GM12874 (cell line): ENCODE measurements around the gene C4A.

Experiments
- CTCF ChIP-seq: IDR thresholded peaks from 2 replicates; pipeline ENCODE4 v1.5.1; 2011; ENCODE audit warnings: low read depth, mild to moderate bottlenecking, control low read depth, low read length, moderate library complexity; ENCODE audit not compliant: insufficient read depth

C4A gene

GRCh38 chr6:32047539-32047854, 65.6 kb downstream of the C4A start:
- TF ChIP-seq CTCF: no peak

DNA sequence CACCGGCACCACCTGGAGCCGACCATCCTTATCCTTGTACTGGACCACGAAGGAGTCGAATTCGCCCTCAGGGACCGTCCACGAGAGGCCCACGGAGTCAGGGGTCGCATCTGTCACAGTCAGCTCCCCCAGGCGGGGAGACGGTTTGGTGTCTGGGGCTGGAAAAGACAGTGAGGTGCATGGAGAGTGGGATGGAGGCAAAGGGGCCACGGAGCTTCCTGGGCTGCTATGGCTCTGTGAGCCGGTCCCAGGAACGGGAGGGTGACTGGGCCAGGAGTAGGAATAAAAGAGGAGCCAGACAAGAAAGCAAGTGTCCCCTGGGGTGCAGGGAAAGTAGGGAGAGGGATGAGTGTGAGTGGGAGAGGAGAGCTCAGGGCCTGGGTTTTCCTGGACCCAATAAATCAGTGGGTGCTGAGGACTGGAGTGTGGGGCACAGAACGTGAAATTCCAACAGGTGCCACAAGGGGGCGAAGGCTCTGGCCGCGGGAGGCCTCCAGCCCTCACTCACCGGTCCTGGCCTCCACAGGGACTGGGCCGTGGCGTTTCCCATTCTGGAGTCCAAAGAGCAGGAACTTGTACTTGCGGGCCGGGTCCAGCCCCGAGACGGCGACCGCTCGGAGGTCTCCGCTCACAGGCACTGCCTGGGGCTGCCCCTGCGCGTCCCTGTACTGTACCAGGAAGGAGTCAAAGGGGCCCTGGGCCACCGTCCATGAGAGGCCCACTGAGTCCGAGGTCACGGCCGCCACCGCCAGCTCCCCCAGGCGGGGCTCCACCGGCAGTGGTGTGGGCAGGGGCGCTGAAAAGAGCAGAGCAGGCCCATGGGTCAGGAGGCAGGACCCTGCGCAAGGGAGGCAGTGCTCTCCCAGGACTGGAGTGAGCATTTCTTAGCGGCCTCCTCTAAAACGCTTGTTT, 66.3 kb downstream of the C4A start:
- TF ChIP-seq CTCF: peak; percentile 95

DNA sequence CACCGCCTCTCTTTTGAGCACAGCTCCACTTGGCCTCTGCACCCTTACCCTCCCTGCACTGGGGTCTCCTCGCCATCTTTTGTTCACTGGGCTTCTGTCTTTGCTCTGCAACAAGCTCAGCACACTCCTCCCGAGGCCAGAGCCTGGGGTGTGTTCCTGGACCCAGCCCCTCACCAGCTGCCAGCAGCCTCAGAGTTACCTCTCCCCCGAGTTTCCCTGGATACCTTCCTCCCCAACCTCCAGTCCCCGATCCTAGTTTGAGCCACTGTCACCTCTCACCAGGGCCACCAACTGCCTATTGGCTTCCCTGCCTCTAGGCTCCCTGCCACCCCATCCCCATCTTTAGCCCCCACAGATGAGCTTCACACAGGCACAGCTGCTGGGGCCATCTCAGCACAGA, 68.7 kb downstream of the C4A start:
- TF ChIP-seq CTCF: no peak
